GM19397 (cell line): Measurements from ENCODE around the gene DOCK2.

Experiments
- ATAC-seq: cut with Tn5 transposase; IDR thresholded peaks from one replicate; pipeline ENCODE4 v1.9.1; 2021; ENCODE audit warnings: mild to moderate bottlenecking, moderate library complexity; ENCODE audit not compliant: unreplicated experiment

The DOCK2 gene

DNA sequence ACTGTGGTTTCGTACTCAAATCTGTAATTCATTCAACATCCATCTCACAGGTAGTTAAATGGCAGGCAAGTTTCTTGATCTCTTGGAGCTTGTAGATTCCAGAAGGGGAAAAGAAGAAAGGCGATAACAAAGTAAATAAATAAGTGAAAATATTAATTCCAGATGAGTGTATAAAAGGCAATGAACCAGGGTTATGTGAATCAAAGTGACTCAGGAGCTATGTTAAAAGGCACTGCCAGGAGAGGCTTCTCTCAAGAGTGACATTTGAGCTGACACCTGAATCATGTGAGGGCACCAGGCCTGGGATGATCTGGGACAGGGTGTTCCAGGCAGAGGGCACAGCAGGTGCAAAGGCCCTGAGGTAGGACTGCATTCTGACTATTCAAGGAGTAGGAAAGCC lies 45.0 kb downstream of the DOCK2 start:
- no peak for ATAC-seq

DNA sequence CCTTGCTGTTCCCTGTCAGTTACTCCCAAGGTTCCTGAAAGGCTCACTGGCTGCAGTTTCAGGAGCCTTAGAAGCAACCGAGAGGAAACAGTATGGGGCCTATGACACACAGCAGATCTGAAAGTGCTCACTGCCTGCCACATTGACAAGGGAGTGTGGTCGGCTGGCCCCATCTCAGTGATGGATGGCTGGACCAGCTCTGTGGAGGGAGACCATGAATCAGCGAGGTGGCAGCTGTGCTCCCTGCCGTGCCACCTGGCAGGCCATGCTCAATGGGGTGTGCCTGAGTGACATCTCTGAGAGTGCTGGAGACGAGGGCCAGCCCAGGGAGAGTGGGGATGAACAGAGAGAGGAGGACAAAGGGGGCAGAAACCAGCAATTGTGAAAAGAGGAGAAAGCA lies 49.1 kb downstream of the DOCK2 start:
- ATAC-seq: peak; percentile 88

GRCh38 chr5:169688106-169688505 lies 51.0 kb downstream of the DOCK2 start:
- no peak for ATAC-seq

DNA sequence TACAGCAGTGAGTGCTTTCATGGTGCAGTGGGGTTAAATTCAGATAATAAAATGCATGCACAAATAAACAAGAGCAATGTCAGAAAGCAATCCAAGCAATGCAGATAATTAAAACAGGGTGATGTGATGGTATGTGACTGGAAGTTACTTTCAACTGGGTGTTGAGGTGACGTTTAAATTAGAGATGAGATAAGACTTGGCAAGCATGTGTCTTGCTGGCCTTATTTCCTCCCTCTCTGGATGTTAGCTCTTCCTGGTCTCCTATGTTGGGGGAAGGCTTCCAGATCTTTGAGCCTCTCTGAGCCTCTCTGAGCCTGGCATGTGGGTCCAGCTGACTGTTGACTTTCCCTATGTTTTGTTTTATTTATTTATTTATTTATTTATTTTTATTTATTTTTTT lies 54.4 kb downstream of the DOCK2 start:
- ATAC-seq: no peak

- no peak for ATAC-seq
Observed at GRCh38 chr5:169694091-169694625, 57.1 kb downstream of the DOCK2 start.

DNA sequence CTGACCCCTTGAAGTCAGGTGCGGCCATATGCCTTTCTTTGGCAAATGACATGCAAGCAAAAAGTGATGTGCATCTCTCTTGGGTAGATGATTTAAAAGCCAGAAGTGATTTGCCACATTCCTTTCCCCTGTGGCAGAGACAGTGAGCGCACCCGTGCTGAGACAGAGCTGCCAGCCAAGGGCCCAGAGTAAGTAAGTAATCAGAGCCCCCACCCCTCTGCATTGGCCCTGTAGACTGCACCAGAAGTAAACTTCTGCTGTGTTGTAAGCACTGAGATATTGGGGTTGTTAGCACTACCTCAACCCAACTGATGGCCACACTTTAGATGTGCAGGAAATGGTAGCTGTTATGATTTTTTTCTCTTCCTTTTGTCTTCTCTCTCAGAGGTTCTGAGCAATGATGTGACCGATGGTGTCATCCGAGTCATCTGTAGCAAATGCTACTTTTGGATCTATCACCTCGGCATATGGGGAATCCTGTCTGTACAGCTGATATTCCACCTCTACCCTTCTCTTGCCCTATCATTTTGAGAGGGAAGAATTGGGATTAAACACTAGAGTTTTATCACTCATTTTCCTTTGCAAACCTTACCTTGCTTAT lies 58.0 kb downstream of the DOCK2 start:
- no peak for ATAC-seq

- no peak for ATAC-seq
Observed at GRCh38 chr5:169695919-169696490, 58.9 kb downstream of the DOCK2 start.

- ATAC-seq: no peak
Observed at GRCh38 chr5:169696621-169697510, 59.8 kb downstream of the DOCK2 start.

DNA sequence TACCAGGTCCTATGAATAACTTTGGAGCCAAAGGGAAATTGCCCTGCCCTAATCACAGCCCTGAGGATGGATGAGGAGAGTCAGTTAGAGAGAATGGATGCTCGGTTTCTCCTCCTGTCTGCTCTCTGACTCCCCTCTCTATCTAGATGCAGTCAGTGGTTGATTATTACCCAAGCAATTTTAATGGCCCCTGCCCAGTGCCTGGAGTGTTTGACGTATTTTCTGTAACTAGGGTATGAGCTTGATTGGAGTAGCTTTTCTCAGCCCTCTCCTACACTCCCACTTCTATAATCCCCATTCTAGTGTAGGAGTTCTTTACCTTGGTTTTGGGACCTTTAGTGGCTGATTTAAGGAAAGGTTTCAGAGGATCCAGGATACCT lies 60.4 kb downstream of the DOCK2 start:
- ATAC-seq: no peak

DNA sequence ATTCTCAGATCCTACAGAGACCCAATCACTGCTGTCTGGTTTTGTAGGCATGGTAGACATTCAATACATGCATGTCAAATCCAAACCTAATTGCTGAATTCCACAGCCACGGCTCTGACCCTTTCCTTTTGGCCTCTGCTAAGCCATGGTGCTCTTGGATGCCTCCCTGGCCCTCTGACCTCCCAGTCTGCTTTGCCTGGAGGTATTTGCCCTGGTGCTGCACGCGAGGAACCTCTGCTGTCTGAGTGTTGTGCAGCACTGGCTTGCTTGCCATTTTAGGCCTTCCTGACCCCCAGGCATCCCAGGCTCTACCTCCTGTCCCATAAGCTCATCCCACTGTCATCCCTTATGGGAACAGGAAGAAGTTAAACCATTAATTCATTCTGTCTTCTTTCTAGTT lies 60.9 kb downstream of the DOCK2 start:
- no peak for ATAC-seq

DNA sequence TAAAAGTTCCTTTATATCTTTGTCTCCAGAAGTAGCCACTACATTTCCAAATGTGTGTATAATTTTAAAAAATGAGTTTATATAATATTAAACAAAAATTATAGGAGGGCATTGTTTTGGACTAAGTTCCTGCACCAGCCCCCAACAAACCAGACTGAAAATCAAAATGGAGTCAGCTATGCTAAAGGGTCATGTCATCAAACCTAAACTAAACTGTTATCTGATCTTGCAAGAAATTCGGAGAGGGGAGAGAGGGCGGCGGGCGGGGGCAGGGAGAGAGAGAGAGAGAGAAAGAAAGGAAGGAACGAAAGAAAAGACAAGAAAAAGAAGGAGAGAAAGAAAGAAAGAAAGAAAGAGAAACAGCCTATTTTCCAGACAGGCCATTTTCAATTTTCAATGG lies 63.5 kb downstream of the DOCK2 start:
- no peak for ATAC-seq

DNA sequence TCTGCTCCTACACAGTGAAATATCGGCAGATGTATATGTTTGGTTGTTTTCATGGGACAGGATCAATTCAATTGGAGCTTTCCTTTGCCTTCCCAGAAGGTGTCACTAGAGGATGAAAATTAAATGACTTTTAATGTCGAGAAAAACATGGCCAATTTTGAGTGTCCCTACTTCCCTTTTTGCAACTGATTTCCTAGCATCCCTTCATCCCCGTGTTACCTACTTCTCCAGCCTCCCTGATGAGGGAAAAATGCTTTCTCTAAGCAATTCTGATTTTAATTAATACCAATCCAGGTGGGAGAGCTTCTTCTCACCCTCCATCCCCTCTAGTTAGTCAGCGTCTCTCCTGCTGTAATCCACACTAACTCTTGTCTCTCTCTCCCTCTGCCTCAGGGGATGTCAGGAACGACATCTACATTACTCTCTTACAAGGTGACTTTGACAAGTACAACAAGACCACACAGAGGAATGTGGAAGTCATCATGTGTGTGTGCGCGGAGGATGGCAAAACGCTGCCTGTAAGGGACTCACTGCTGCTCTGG lies 64.9 kb downstream of the DOCK2 start:
- no peak for ATAC-seq

DNA sequence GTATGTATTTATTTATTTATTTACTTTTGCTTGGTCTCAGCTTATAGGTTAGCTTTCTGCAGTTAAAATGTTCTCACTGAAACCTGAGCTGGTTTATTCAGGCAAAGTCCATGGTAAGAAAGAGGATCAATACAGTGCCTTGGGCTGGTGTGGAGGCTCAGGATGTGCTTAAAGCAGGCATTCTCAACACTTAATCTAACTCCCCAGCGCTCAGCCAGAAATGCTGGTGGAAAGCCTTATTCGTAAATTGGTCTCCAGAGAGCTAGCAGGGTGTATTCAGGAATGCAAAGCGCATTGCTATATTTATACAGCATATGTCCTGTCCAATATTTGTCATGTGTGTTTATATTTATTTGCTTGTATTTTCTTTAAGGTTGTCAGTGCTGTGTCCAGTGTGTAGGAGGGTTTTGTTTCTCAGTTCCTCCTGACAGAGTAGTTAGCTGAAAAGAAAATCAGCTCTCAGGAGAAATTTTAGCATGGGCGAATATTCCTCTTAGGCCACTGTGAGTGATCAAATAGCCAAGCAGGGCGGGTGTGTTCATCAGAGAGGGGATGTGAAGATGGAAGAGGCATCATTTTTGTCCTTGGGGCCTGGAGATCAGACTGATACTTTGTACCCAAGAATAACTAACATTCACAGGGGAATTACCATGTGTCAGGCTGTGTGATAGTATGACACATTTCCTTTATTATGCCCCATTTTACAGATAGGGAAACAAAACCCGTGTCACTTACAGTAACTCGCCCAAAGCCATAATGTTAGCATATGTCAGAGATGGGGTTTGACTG lies 65.8 kb downstream of the DOCK2 start:
- peak; percentile 70 for ATAC-seq

GRCh38 chr5:169703813-169704212 lies 66.7 kb downstream of the DOCK2 start:
- ATAC-seq: no peak

- ATAC-seq: no peak
Observed at GRCh38 chr5:169705322-169705721, 68.2 kb downstream of the DOCK2 start.

- no peak for ATAC-seq
Observed at GRCh38 chr5:169706071-169706470, 69.0 kb downstream of the DOCK2 start.

DNA sequence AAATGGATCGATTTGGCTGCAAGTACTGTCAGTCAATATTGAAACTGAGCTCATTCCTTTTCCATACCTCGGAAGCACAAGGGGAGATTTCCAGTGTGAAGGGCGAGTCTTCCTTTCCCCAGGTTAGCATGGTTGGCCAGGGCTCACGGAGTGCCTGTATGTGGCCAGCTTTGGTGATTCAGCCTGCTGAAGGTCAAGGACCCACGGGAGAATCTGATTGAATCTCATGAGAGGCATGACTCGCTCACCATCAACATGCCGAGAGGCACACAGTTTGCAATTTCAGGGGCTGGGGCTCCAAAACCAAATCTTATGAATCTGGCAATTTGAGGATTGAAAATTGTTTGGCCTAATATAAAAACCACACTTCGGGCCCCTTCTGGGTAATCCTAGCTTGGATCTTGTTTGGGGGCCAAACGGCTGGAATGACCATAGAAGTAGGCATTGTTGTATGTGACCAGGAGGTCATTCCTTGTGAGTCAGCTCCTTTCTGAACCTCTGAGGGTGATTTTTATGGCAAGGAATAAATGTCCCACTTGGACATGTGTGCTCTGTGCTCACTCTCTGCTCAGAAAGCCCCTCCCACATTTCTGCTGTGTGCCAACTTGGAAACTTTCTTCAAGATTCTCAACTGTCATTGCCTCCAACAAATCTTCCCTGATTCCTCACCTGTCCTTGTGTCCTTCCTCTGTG lies 69.8 kb downstream of the DOCK2 start:
- no peak for ATAC-seq

DNA sequence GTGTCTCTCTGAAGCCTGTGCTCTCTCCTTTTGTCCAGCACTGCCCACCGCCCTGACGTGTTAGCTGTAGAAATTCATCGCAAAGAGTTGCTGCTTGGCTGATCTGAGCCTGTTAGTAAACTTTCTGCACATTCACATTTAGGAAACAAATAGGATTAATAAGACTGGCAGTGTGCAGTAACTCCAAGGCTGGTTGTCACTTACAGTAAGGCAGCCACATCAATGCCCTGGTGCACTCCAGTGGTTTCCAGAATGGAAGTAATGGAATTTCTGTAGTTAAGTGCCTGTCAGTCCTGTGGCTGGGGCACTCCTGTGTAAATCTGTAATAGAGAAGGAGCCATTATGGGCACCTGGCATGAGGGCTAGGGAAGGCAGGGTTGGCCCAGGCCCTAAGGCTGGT lies 70.6 kb downstream of the DOCK2 start:
- no peak for ATAC-seq

- no peak for ATAC-seq
Observed at GRCh38 chr5:169710675-169711074, 73.6 kb downstream of the DOCK2 start.

DNA sequence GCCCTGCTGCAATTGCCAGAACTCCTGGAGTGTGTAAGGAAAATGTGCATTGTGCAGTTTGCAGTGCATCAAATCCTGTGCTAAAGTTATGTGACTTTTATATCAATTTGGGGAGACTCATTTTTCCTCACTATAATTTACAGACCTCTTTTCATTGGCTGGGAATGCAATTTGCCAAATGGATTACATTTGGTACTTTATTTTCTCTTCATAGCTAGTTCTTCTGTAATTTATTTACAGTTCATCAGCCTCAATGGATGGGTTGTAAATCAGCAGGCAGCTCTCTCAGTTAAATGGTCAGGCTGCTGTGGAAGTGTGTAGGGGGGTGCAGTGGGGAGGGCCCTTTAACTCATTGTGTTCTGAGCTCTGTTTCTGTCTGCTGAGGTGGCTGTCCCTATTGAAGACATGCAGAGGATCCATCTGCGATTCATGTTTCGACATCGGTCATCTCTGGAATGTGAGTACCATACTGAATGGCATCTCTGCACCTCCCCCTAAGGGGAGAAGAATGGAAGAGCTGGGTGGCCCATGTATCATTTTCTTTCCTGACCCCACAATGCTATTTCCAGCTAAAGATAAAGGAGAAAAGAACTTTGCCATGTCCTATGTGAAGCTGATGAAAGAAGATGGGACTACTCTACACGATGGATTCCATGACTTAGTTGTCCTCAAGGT lies 74.6 kb downstream of the DOCK2 start:
- no peak for ATAC-seq
